ENCODE measurements around the gene POLR3GL. TPM values are rescaled to one million over a fixed set of nuclear protein-coding genes. Genes with fewer than 3 reads are reported as not detected.
A peak's percentile ranks its signal among the peaks of the same experiment; 100 is the strongest.

The POLR3GL gene
- polyA plus RNA-seq, 1 donor (not counting 4 experiments of a cell fraction or from before 2014, with no cell fraction given), result 14.0 TPM

- Histone ChIP-seq H3K4me3 (ENCODE audit: control insufficient read depth in 2 of 3, extremely low read depth in 1 of 3, insufficient read depth in 2 of 3, low read depth in 1 of 3, low read length in 3 of 3) (no peak overlapping the region), H3K27ac (ENCODE audit: control insufficient read depth, insufficient read depth, low read length) (no peak overlapping the region), H2AFZ (ENCODE audit: control insufficient read depth, low read length) (no peak overlapping the region), H3K9me1 (ENCODE audit: control insufficient read depth, extremely low read depth, insufficient read depth, low read length) (no peaks in the 10 kb centered on the region), H3K79me2 (ENCODE audit: control insufficient read depth, insufficient read depth, low read length) (no peaks in the 10 kb centered on the region), H3K27me3 (ENCODE audit: control insufficient read depth, extremely low read depth, insufficient read depth, low read length) (no peaks in the 10 kb centered on the region), H3K9ac (ENCODE audit: control insufficient read depth, extremely low read depth, insufficient read depth, low read length) (no peak overlapping the region), H3K36me3 (ENCODE audit: control insufficient read depth in 2 of 2, extremely low read depth in 1 of 2, insufficient read depth in 2 of 2, low read length in 2 of 2) (no peaks in the 10 kb centered on the region), H3K4me1 (ENCODE audit: control insufficient read depth, extremely low read depth, insufficient read depth, low read length) (peaks cover 3% of the 10 kb centered on the region), H3K4me2 (ENCODE audit: control insufficient read depth, extremely low read depth, insufficient read depth, low read depth, low read length) (peak overlapping the region; percentile 61), H4K20me1 (ENCODE audit: control insufficient read depth, extremely low read depth, insufficient read depth, low read length) (no peaks in the 10 kb centered on the region), H3K9me3 (ENCODE audit: control insufficient read depth, low read depth, low read length) (no peaks in the 10 kb centered on the region)
- DNase-seq (ENCODE audit: low read depth, low spot score), result no peak
- dilution Hi-C loops (cut with MboI; ENCODE audit: extremely low pct_ligation_motif_present, low sequenced_read_pairs), result no loop called here
- TF ChIP-seq EZH2 (IDR thresholded peaks at IDR 0.05; ENCODE audit: low read length) (no peak), CTCF (optimal IDR thresholded peaks at IDR 0.05 in 1 of 3, IDR thresholded peaks at IDR 0.05 in 1 of 3, conservative IDR thresholded peaks at IDR 0.05 in 1 of 3; ENCODE audit: extremely low read depth in 1 of 3, insufficient read depth in 2 of 3, low read length in 3 of 3) (no peak)
- no peak for FAIRE-seq
Observed at GRCh38 chr1:146007489-146008133, 43.1 kb downstream of the POLR3GL start.

- Histone ChIP-seq H3K4me2 (ENCODE audit: control insufficient read depth, extremely low read depth, insufficient read depth, low read depth, low read length) (no peak overlapping the region), H3K79me2 (ENCODE audit: control insufficient read depth, insufficient read depth, low read length) (no peaks in the 10 kb centered on the region), H3K9me1 (ENCODE audit: control insufficient read depth, extremely low read depth, insufficient read depth, low read length) (no peaks in the 10 kb centered on the region), H4K20me1 (ENCODE audit: control insufficient read depth, extremely low read depth, insufficient read depth, low read length) (no peaks in the 10 kb centered on the region), H3K9ac (ENCODE audit: control insufficient read depth, extremely low read depth, insufficient read depth, low read length) (no peak overlapping the region), H3K4me1 (ENCODE audit: control insufficient read depth, extremely low read depth, insufficient read depth, low read length) (peaks cover 6% of the 10 kb centered on the region), H3K36me3 (ENCODE audit: control insufficient read depth in 2 of 2, extremely low read depth in 1 of 2, insufficient read depth in 2 of 2, low read length in 2 of 2) (no peaks in the 10 kb centered on the region), H3K27me3 (ENCODE audit: control insufficient read depth, extremely low read depth, insufficient read depth, low read length) (no peaks in the 10 kb centered on the region), H3K4me3 (ENCODE audit: control insufficient read depth in 2 of 3, extremely low read depth in 1 of 3, insufficient read depth in 2 of 3, low read depth in 1 of 3, low read length in 3 of 3) (no peak overlapping the region), H3K9me3 (ENCODE audit: control insufficient read depth, low read depth, low read length) (no peaks in the 10 kb centered on the region), H3K27ac (ENCODE audit: control insufficient read depth, insufficient read depth, low read length) (no peak overlapping the region), H2AFZ (ENCODE audit: control insufficient read depth, low read length) (no peak overlapping the region)
- DNase-seq (ENCODE audit: low read depth, low spot score) (no peak), FAIRE-seq (no peak)
- TF ChIP-seq CTCF (optimal IDR thresholded peaks at IDR 0.05 in 1 of 3, IDR thresholded peaks at IDR 0.05 in 1 of 3, conservative IDR thresholded peaks at IDR 0.05 in 1 of 3; ENCODE audit: extremely low read depth in 1 of 3, insufficient read depth in 2 of 3, low read length in 3 of 3) (no peak), EZH2 (IDR thresholded peaks at IDR 0.05; ENCODE audit: low read length) (no peak)
- dilution Hi-C loops (cut with MboI; ENCODE audit: extremely low pct_ligation_motif_present, low sequenced_read_pairs), result no loop called here
Observed at GRCh38 chr1:146010126-146010738, 45.7 kb downstream of the POLR3GL start.
